ENCODE data around the gene ATG3. TPM values are rescaled to one million over a fixed set of nuclear protein-coding genes. Genes with fewer than 3 reads are reported as not detected.

The ATG3 gene
- total and polyA plus RNA-seq, 9 of the 15 experiments (the other 6 are each of a cell fraction or from before 2014, with no cell fraction given), result 48.7 to 107 (median 64.7) TPM

DNA sequence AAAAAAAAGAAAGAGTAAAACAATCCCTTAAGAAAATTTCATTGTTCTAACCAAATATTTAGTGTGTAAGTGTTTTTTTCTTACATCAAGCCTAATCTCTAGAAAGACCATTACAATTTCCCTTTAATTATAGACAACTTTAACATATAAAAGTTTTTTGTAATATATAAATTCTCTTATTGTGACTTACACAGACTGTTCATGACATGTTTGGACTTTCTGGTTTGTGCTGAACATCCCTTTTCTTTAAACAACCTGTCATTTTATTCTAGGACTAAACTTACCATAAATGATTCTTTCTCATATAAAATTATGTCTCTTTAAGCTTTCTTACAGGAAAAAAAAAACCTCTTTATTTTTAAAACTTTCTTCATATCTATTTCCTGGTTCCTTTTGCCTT lies 49.4 kb downstream of the ATG3 start:
- no peaks in the 10 kb centered on the region for H3K9me1 ChIP-seq (ENCODE audit: control insufficient read depth, insufficient read depth, low read length)

More for the DNA sequence above, 49.4 kb downstream of the ATG3 start:
- Histone ChIP-seq H3K4me1 (replicated peaks in 1 of 2; ENCODE audit: control insufficient read depth in 2 of 2, insufficient read depth in 2 of 2, low read length in 2 of 2) (no peaks in the 10 kb centered on the region), H2AFZ (ENCODE audit: low read depth, low read length) (no peak overlapping the region), H3K27me3 (ENCODE audit: control insufficient read depth in 2 of 2, insufficient read depth in 2 of 2, low read length in 2 of 2) (no peaks in the 10 kb centered on the region), H4K20me1 (replicated peaks; ENCODE audit: control insufficient read depth, insufficient read depth, low read length) (no peaks in the 10 kb centered on the region), H3K9me3 (replicated peaks; ENCODE audit: control insufficient read depth, insufficient read depth, low read depth, low read length) (no peaks in the 10 kb centered on the region), H3K4me2 (ENCODE audit: insufficient read depth, low read length) (no peak overlapping the region), H3K4me3 (no peak overlapping the region), H3K36me3 (ENCODE audit: control insufficient read depth, insufficient read depth, low read length) (no peaks in the 10 kb centered on the region), H3K79me2 (ENCODE audit: control insufficient read depth, insufficient read depth, low read length) (no peaks in the 10 kb centered on the region), H3K27ac (ENCODE audit: extremely low read depth, low read depth, low read length) (no peak overlapping the region), H3K9ac (ENCODE audit: insufficient read depth in 1 of 2, low read depth in 2 of 2, low read length in 2 of 2) (no peak overlapping the region)
- CTCF ChIA-PET (ENCODE audit: low intra/inter-chr PET ratio), result no interaction called here
- POLR2A ChIA-PET, result no interaction called here
- in situ Hi-C loops (cut with MboI), result loop anchor here (25.0 kb wide), 2 partner anchors 200 to 400 kb away; no protein-coding TSS in a partner anchor
- no TSS peak for BruUV-seq (replicated peaks)
- DNase-seq (ENCODE audit: extremely low read depth in 1 of 4, low spot score in 3 of 4), result no peak
- intact Hi-C loops (cut with micrococcal nuclease), result no loop called here
- no peak for ATAC-seq
- FAIRE-seq, result no peak
- TF ChIP-seq MXI1 (IDR thresholded peaks at IDR 0.05; ENCODE audit: low read depth, low read length) (no peak), ZFP1 (CRISPR knock-in tag; IDR thresholded peaks at IDR 0.05) (no peak), HIVEP1 (CRISPR knock-in tag; IDR thresholded peaks at IDR 0.05) (no peak), SMARCA4 (IDR thresholded peaks at IDR 0.05) (no peak), CHD1 (IDR thresholded peaks at IDR 0.05; ENCODE audit: low read length) (no peak), ZNF146 (CRISPR knock-in tag; IDR thresholded peaks at IDR 0.05; ENCODE audit: unreplicated experiment) (no peak), ZBTB5 (IDR thresholded peaks at IDR 0.05) (no peak), ZC3H8 (IDR thresholded peaks at IDR 0.05) (no peak)
- TF ChIP-seq, protein P1, sequence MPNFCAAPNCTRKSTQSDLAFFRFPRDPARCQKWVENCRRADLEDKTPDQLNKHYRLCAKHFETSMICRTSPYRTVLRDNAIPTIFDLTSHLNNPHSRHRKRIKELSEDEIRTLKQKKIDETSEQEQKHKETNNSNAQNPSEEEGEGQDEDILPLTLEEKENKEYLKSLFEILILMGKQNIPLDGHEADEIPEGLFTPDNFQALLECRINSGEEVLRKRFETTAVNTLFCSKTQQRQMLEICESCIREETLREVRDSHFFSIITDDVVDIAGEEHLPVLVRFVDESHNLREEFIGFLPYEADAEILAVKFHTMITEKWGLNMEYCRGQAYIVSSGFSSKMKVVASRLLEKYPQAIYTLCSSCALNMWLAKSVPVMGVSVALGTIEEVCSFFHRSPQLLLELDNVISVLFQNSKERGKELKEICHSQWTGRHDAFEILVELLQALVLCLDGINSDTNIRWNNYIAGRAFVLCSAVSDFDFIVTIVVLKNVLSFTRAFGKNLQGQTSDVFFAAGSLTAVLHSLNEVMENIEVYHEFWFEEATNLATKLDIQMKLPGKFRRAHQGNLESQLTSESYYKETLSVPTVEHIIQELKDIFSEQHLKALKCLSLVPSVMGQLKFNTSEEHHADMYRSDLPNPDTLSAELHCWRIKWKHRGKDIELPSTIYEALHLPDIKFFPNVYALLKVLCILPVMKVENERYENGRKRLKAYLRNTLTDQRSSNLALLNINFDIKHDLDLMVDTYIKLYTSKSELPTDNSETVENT (CRISPR knock-in tag; IDR thresholded peaks at IDR 0.05), result no peak
